GM12891 (cell line): Measurements from ENCODE around the gene SDHA.
"Not testable (repeated sequence)": the region's sequence is repeated elsewhere in the genome, so short reads cannot be mapped to it uniquely, and the experiment has no call there.

Experiments
- PAX5 ChIP-seq: IDR thresholded peaks from 2 replicates; pipeline ENCODE4 v1.6.1; 2011; ENCODE audit warnings: low read length, moderate library complexity, mild to moderate bottlenecking; ENCODE audit not compliant: insufficient read depth, severe bottlenecking
- POLR2A ChIP-seq: IDR thresholded peaks from 2 replicates; pipeline ENCODE4 v1.6.1; 2011; ENCODE audit warnings: low read depth, low read length, control low read depth
- POLR2AphosphoS5 ChIP-seq: IDR thresholded peaks from 2 replicates; pipeline ENCODE4 v1.6.1; 2011; ENCODE audit warnings: low read depth, low read length, control low read depth

DNA sequence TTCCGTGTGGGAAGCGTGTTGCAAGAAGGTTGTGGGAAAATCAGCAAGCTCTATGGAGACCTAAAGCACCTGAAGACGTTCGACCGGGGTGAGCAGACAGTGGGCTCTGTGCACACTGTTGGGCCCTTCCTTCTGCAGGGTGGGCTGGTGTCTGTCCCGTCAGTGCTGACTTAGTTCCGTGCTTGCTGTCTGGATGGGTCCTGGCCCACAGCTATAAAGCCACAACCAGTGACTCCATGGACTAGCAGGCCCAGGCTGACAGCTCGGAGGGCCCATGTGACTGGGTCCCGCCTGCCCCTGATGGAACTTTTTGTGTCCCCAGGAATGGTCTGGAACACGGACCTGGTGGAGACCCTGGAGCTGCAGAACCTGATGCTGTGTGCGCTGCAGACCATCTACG lies 32.9 kb downstream of the SDHA start:
- not testable (repeated sequence) for TF ChIP-seq POLR2A, POLR2AphosphoS5, PAX5
